A549 (cell line): ENCODE results near the gene STX16. TPM values are rescaled to one million over a fixed set of nuclear protein-coding genes. Genes with fewer than 3 reads are reported as not detected.

Source experiments
- ATAC-seq, 2 experiments: fragments of 200-7000 bp in 1 of 2; fragments of >200 bp in 1 of 2; cut with Nextera tagmentation in 1 of 2; cut with Tn5 transposase in 1 of 2; 3 replicates each; pipeline versions ENCODE4 v1.8.0 to v1.9.1; 2018 to 2020; ENCODE audit warnings: mild to moderate bottlenecking in 1 of 2, moderate library complexity in 1 of 2
- CTCF ChIA-PET: fragments of 300-600 bp; sonication (Branson Sonifier 250); formaldehyde crosslinking; extraction: SDS; loops from one replicate; lab custom pipeline; 2021; ENCODE audit warnings: antibody characterized with exemption, inconsistent platforms; lab: Yijun Ruan, JAX
- POLR2A ChIA-PET: fragments of 350-600 bp; formaldehyde crosslinking; extraction: SDS; loops from one replicate; lab custom pipeline; 2021; ENCODE audit warnings: antibody characterized with exemption, inconsistent platforms; lab: Yijun Ruan, JAX
- DNase-seq, 2 experiments: peaks; one replicate each; pipeline versions ENCODE4 v3.0.0 to v3.0.0-alpha.2; 2011 to 2016; ENCODE audit warnings: low read depth in 1 of 2, low spot score in 1 of 2
- FAIRE-seq: peaks from 2 replicates; lab custom pipeline; 2011; peaks lifted over from hg19 to GRCh38; lab: Jason Lieb, UNC
- H3K27ac ChIP-seq, 2 experiments: fragments of >200 bp; sonication (Bioruptor Twin); formaldehyde crosslinking; 3 replicates each; pipeline ENCODE4 v1.5.1; 2016 to 2017
- H3K4me1 ChIP-seq: fragments of >200 bp; sonication (Bioruptor Twin); formaldehyde crosslinking; 3 replicates; pipeline ENCODE4 v1.6.1; 2016
- H3K4me2 ChIP-seq: fragments of >200 bp; sonication (Bioruptor Twin); formaldehyde crosslinking; 3 replicates; pipeline ENCODE4 v1.6.1; 2016
- H3K4me3 ChIP-seq: fragments of >200 bp; sonication (Bioruptor Twin); formaldehyde crosslinking; 3 replicates; pipeline ENCODE4 v1.5.1; 2016
- H3K9me3 ChIP-seq: fragments of >200 bp; sonication (Bioruptor Twin); formaldehyde crosslinking; 3 replicates; pipeline ENCODE4 v1.6.1; 2016
- CBX2 ChIP-seq: fragments of 200-600 bp; sonication (generic); IDR thresholded peaks from 2 replicates; pipeline ENCODE4 v1.6.1; 2016; ENCODE audit warnings: low read depth, mild to moderate bottlenecking, borderline replicate concordance
- CEBPB ChIP-seq, 2 experiments: fragments of >200 bp in 1 of 2; sonication (Bioruptor Twin) in 1 of 2; formaldehyde crosslinking in 1 of 2; IDR thresholded peaks; 2 replicates each; pipeline ENCODE4 v1.6.1; 2012 to 2016
- ELK1 ChIP-seq: fragments of 150-350 bp; IDR thresholded peaks from 2 replicates; pipeline ENCODE4 v1.6.1; 2014; ENCODE audit warnings: low read depth, mild to moderate bottlenecking, low read length
- FOSL2 ChIP-seq, 2 experiments: fragments of 450-650 bp in 1 of 2; fragments of >200 bp in 1 of 2; sonication (Bioruptor Twin) in 1 of 2; formaldehyde crosslinking; IDR thresholded peaks; 2 replicates each; pipeline versions ENCODE4 v1.5.0 to v1.6.1; 2016 to 2020; ENCODE audit warnings: mild to moderate bottlenecking in 1 of 2, moderate library complexity in 1 of 2
- HEYL ChIP-seq: fragments of 250-450 bp; sonication (Bioruptor Pico); IDR thresholded peaks from 2 replicates; pipeline ENCODE4 v1.8.0; 2021; ENCODE audit warnings: mild to moderate bottlenecking, moderate library complexity
- HOXB5 ChIP-seq: fragments of 250-450 bp; sonication (Bioruptor Pico); IDR thresholded peaks from 2 replicates; pipeline ENCODE4 v1.5.0; 2020; ENCODE audit warnings: mild to moderate bottlenecking, moderate library complexity
- JUN ChIP-seq, 2 experiments: fragments of >200 bp; sonication (Bioruptor Twin); formaldehyde crosslinking; IDR thresholded peaks; 2 replicates in 1 of 2; 3 replicates in 1 of 2; pipeline ENCODE4 v1.6.1; 2016 to 2017
- KDM5A ChIP-seq: fragments of 200-600 bp; sonication (generic); IDR thresholded peaks from 2 replicates; pipeline ENCODE4 v1.6.1; 2016; ENCODE audit warnings: antibody characterized with exemption, mild to moderate bottlenecking
- MAFK ChIP-seq: fragments of 450-650 bp; IDR thresholded peaks from 2 replicates; pipeline ENCODE4 v1.6.1; 2014; ENCODE audit not compliant: partially characterized antibody
- MAZ ChIP-seq: fragments of 150-350 bp; IDR thresholded peaks from 2 replicates; pipeline ENCODE4 v1.6.1; 2014; ENCODE audit warnings: antibody characterized with exemption, low read depth, low read length, borderline replicate concordance
- MYC ChIP-seq: IDR thresholded peaks from 2 replicates; pipeline ENCODE4 v1.6.1; 2012; ENCODE audit warnings: mild to moderate bottlenecking, inconsistent platforms, low read length, improper control_type of control experiment, borderline replicate concordance
- NFE2L2 ChIP-seq: fragments of 150-350 bp; conservative IDR thresholded peaks from 2 replicates; pipeline ENCODE4 v1.6.1; 2014; ENCODE audit warnings: low read length
- POLR2AphosphoS2 ChIP-seq: conservative IDR thresholded peaks from 2 replicates; pipeline ENCODE4 v1.6.1; 2012; ENCODE audit warnings: low read length, improper control_type of control experiment, inconsistent platforms
- RNF2 ChIP-seq: fragments of 200-600 bp; sonication (generic); IDR thresholded peaks from 2 replicates; pipeline ENCODE4 v1.6.1; 2016; ENCODE audit warnings: low read depth, mild to moderate bottlenecking, antibody characterized with exemption, moderate library complexity, borderline replicate concordance
- ZFP36 ChIP-seq: fragments of 450-650 bp; IDR thresholded peaks from 2 replicates; pipeline ENCODE4 v1.6.1; 2014; ENCODE audit warnings: borderline replicate concordance; ENCODE audit not compliant: partially characterized antibody
- WGBS: methylation state at CpG from one replicate; pipeline ENCODE4 v1.1.6; 2017; ENCODE audit errors: missing lambda C conversion rate; 5-methylcytosine and 5-hydroxymethylcytosine counted together
- polyA plus RNA-seq, 4 experiments: library from polyadenylated mRNA; depleted of rRNA in 3 of 4; stranded (reverse); fragments of >200 nt; fragmentation: RNase III in 1 of 4; extraction: RNeasy Plus Mini Kit Qiagen cat#74134 plus additional on column Dnase treatment in 1 of 4; gene quantifications; 2 replicates in 3 of 4; 3 replicates in 1 of 4; pipeline ENCODE4 v1.2.3, GENCODE V29; 2011 to 2017
- TF ChIP-seq, protein P1 (sequence below): fragments of 250-450 bp; sonication (Bioruptor Pico); IDR thresholded peaks from 2 replicates; pipeline ENCODE4 v1.5.0; 2020; ENCODE audit warnings: low read depth, mild to moderate bottlenecking, moderate library complexity
- TF ChIP-seq, protein P2 (sequence below): IDR thresholded peaks from 2 replicates; pipeline ENCODE4 v1.6.1; 2012
- TF ChIP-seq, protein P3 (sequence below): IDR thresholded peaks from 2 replicates; pipeline ENCODE4 v1.6.1; 2012

Gene STX16
- polyA plus RNA-seq, 2 of the 4 experiments (the other 2 are of a cell fraction): 68.5 to 71.6 TPM

DNA sequence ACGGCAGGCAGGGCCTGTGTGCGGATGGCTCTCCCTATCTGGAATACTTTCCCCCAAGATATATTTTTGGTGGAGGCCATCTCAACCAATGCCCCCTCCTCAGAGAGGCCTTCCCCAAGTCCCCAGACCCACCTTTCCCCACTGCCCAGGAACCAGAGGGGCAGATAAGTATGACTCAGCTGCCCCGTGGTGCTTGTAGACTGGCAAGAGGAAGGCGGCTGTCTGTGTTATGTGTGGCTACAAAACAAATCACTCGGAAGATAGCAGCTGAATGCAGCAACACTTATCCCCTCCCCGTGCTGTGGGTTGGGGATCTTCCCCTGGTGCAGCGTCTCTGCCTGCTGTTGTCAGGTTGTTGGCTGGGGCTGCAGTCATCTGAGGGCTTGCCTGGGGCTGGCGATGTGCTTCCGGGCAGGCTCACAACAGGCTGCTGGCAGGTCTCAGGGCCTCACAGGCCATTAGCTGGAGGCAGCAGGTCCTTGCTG lies 48.6 kb downstream of the STX16 start:
- ChIA-PET POLR2A (no interaction called here), CTCF (interaction anchor here (1.0 kb wide), 1 partner anchor 13 kb away, joined by 3 read pairs; no protein-coding TSS in a partner anchor)
- TF ChIP-seq, protein P1, sequence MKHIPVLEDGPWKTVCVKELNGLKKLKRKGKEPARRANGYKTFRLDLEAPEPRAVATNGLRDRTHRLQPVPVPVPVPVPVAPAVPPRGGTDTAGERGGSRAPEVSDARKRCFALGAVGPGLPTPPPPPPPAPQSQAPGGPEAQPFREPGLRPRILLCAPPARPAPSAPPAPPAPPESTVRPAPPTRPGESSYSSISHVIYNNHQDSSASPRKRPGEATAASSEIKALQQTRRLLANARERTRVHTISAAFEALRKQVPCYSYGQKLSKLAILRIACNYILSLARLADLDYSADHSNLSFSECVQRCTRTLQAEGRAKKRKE (CRISPR knock-in tag): no peak
- TF ChIP-seq KDM5A: no peak
- TF ChIP-seq CEBPB (IDR thresholded peaks at IDR 0.05): no peak
- 98% methylated on average over 6 of the region's 9 CpGs for WGBS
- FAIRE-seq (no peak), ATAC-seq (no peak), DNase-seq (no peak)
- H3K4me2 ChIP-seq: no peak overlapping the region
- no peak overlapping the region for H3K27ac ChIP-seq
- no peaks in the 10 kb centered on the region for H3K9me3 ChIP-seq
- no peak overlapping the region for H3K4me3 ChIP-seq
- H3K4me1 ChIP-seq: peaks cover under 1% of the 10 kb centered on the region; the same call in 1 of the 3 replicates

GRCh38 chr20:58700121-58700821 lies 49.2 kb downstream of the STX16 start:
- POLR2A ChIA-PET: no interaction called here
- CTCF ChIA-PET: interaction anchor here (0.6 kb wide), 1 partner anchor 1196 kb away, joined by 5 read pairs; no protein-coding TSS in a partner anchor
- H3K9me3 ChIP-seq: no peaks in the 10 kb centered on the region
- ATAC-seq (no peak), DNase-seq (no peak), FAIRE-seq (no peak)
- H3K4me3 ChIP-seq: no peak overlapping the region
- H3K4me1 ChIP-seq: no peaks in the 10 kb centered on the region
- H3K27ac ChIP-seq: no peak overlapping the region
- WGBS: 92% methylated on average over 11 of the region's 11 CpGs
- TF ChIP-seq, protein P2, sequence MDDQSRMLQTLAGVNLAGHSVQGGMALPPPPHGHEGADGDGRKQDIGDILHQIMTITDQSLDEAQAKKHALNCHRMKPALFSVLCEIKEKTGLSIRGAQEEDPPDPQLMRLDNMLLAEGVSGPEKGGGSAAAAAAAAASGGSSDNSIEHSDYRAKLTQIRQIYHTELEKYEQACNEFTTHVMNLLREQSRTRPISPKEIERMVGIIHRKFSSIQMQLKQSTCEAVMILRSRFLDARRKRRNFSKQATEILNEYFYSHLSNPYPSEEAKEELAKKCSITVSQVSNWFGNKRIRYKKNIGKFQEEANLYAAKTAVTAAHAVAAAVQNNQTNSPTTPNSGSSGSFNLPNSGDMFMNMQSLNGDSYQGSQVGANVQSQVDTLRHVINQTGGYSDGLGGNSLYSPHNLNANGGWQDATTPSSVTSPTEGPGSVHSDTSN: no peak
- no peak overlapping the region for H3K4me2 ChIP-seq

DNA sequence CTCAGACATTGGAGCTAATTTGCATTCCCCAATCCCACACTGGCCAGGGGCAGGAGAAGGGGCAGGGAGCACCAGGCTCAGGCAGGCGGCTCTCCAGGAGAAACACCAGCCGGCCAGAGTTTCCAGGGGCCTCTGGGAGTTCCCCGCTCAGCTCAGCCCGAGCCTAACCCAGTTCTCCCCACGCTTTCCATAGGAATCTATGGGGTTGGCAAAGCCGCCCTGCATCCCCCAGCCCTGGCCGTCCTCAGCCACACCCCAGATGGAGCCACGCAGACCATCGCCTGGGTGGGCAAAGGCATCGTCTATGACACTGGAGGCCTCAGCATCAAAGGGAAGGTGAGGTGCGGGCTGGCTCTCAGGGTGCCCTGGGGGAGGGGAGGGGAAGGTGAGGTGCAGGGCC lies 49.7 kb downstream of the STX16 start:
- H3K4me2 ChIP-seq: no peak overlapping the region
- no peak for FAIRE-seq
- ChIA-PET CTCF (interaction anchor here (0.6 kb wide), 1 partner anchor 1197 kb away, joined by 5 read pairs; no protein-coding TSS in a partner anchor), POLR2A (no interaction called here)
- WGBS: 87% methylated on average over 10 of the region's 11 CpGs
- no peaks in the 10 kb centered on the region for H3K9me3 ChIP-seq
- ATAC-seq: no peak
- no peak for TF ChIP-seq NFE2L2
- no peak for TF ChIP-seq ZFP36
- no peak for TF ChIP-seq HEYL
- H3K4me3 ChIP-seq: no peak overlapping the region
- no peaks in the 10 kb centered on the region for H3K4me1 ChIP-seq
- DNase-seq: no peak
- no peak overlapping the region for H3K27ac ChIP-seq

DNA sequence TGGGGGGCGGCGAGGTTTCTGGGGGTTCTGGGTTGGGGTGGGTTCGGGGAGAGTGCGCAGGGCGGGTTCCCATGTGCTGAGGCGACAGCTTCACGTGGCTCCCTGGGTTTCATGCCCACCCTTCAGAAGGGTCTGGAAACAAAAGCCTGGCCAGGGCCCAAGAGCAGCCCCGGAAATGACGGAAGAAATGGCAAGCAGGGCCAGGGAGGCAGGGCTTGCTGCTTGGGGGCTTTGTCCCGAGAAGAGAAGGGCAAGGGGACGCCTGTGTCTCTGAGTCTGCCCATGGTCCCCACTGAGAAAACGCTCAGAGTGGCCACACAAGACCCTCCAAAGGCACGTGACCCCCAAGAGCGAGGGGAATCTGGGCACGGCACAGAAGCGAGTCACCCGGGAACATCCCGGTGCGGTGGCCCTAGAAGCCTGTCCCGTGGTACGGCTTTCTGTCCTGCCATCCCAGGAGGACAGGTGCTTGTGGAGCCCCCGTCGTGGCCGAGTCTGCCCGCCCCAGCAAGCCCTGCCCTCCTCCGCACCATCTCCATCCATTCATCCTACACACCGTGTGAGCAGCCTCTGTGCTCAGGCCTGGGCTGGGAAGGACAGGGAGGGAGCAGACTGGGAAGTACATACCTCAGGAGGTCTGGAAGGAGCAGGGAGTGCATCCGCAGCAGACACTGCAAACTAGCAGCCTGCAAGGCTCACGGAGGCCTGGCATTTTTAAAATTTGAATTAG lies 50.5 kb downstream of the STX16 start:
- H3K4me3 ChIP-seq: no peak overlapping the region
- no peak for FAIRE-seq
- ATAC-seq: no peak
- no peak for TF ChIP-seq MAFK
- no peak for TF ChIP-seq CBX2
- TF ChIP-seq POLR2AphosphoS2: no peak
- TF ChIP-seq, protein P3, sequence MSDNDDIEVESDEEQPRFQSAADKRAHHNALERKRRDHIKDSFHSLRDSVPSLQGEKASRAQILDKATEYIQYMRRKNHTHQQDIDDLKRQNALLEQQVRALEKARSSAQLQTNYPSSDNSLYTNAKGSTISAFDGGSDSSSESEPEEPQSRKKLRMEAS: no peak
- TF ChIP-seq, protein P2: no peak
- TF ChIP-seq RNF2: no peak
- no peak for TF ChIP-seq MAZ
- no peak for TF ChIP-seq ELK1
- no peak for TF ChIP-seq KDM5A
- no peak for TF ChIP-seq HOXB5 (CRISPR knock-in tag)
- TF ChIP-seq JUN (IDR thresholded peaks at IDR 0.05): no peak
- no peak for TF ChIP-seq MYC
- no peak for TF ChIP-seq FOSL2 (IDR thresholded peaks at IDR 0.05)
- no peak for TF ChIP-seq FOSL2 (CRISPR knock-in tag; IDR thresholded peaks at IDR 0.05)
- H3K4me2 ChIP-seq: no peak overlapping the region
- ChIA-PET CTCF (no interaction called here), POLR2A (no interaction called here)
- 87% methylated on average over 25 of the region's 29 CpGs for WGBS
- H3K9me3 ChIP-seq: no peaks in the 10 kb centered on the region
- no peak for DNase-seq
- H3K27ac ChIP-seq: no peak overlapping the region
- H3K4me1 ChIP-seq: no peaks in the 10 kb centered on the region
